ENCODE measurements around the gene SDF2.

SDF2 gene

GRCh38 chr17:28635506-28635905, 26.2 kb downstream of the SDF2 start:
- TF ChIP-seq CEBPB (IDR thresholded peaks at IDR 0.05), result no peak

- no peak for TF ChIP-seq NFIC (IDR thresholded peaks at IDR 0.05)
Observed at GRCh38 chr17:28634206-28634865, 27.4 kb downstream of the SDF2 start.

DNA sequence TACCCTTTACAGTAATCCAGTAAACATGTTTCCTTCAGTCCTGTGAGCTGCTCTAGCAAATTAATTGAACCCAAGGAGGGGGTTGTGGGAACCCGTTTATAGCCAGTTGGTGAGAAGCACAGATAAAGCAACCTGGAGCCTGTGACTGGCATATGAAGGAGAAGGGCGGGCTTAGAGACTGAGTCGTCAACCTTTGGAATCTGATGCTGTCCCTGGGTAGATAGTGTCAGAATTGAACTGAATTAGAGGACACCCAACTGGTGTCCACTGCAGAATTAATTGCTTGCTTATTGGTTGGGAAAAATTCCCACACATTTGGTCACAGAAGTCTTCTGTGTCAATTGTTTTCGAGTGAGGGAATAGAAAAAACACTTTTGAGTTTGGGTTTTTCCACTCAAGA, 34.9 kb downstream of the SDF2 start:
- no peak for TF ChIP-seq REST (IDR thresholded peaks at IDR 0.05; ENCODE audit: low read depth)
- no peak for TF ChIP-seq EP300 (IDR thresholded peaks at IDR 0.05; ENCODE audit: borderline replicate concordance)

GRCh38 chr17:28624148-28624547, 37.6 kb downstream of the SDF2 start:
- TF ChIP-seq FOXM1 (IDR thresholded peaks at IDR 0.05; ENCODE audit: borderline replicate concordance, low read depth) (no peak), TAF1 (IDR thresholded peaks at IDR 0.05; ENCODE audit: low read depth) (no peak), NFIC (IDR thresholded peaks at IDR 0.05) (no peak), REST (IDR thresholded peaks at IDR 0.05; ENCODE audit: low read depth) (no peak), YY1 (IDR thresholded peaks at IDR 0.05; ENCODE audit: low read depth) (no peak), RAD21 (IDR thresholded peaks at IDR 0.05; ENCODE audit: low read depth) (no peak), EP300 (IDR thresholded peaks at IDR 0.05; ENCODE audit: borderline replicate concordance) (no peak), USF1 (IDR thresholded peaks at IDR 0.05) (no peak), TEAD4 (IDR thresholded peaks at IDR 0.05) (no peak), ZBTB7A (IDR thresholded peaks at IDR 0.05; ENCODE audit: low read depth) (no peak), CEBPB (IDR thresholded peaks at IDR 0.05) (no peak), TCF12 (IDR thresholded peaks at IDR 0.05; ENCODE audit: low read depth) (no peak), EGR1 (IDR thresholded peaks at IDR 0.05) (no peak), CREB1 (IDR thresholded peaks at IDR 0.05; ENCODE audit: low read depth) (no peak)
- TF ChIP-seq, protein P1, sequence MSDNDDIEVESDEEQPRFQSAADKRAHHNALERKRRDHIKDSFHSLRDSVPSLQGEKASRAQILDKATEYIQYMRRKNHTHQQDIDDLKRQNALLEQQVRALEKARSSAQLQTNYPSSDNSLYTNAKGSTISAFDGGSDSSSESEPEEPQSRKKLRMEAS (IDR thresholded peaks at IDR 0.05), result no peak

DNA sequence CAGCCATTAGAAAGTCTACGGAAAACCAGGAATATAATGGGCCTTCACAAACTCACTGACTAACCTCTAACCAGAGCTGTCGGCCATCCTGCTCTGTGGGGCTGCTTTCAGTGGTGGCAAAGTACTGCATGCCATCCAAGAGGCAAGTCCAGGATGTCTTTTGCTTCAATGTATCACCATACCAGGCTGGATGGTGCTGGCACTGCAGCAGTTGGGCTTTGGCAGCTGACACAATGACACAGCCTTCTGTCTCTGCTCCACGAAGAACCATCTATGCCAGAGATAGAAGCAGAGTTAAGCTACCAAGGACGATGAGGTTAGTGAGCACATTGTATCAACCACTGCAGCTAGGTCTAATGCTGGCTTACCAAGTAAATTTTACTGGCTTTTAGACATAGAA, 38.0 kb downstream of the SDF2 start:
- TF ChIP-seq CEBPB (IDR thresholded peaks at IDR 0.05) (no peak), CREB1 (IDR thresholded peaks at IDR 0.05; ENCODE audit: low read depth) (no peak), TEAD4 (IDR thresholded peaks at IDR 0.05) (no peak), ZBTB7A (IDR thresholded peaks at IDR 0.05; ENCODE audit: low read depth) (no peak), EGR1 (IDR thresholded peaks at IDR 0.05) (no peak), NFIC (IDR thresholded peaks at IDR 0.05) (no peak), EP300 (IDR thresholded peaks at IDR 0.05; ENCODE audit: borderline replicate concordance) (no peak)
- TF ChIP-seq, protein P1 (IDR thresholded peaks at IDR 0.05), result no peak

DNA sequence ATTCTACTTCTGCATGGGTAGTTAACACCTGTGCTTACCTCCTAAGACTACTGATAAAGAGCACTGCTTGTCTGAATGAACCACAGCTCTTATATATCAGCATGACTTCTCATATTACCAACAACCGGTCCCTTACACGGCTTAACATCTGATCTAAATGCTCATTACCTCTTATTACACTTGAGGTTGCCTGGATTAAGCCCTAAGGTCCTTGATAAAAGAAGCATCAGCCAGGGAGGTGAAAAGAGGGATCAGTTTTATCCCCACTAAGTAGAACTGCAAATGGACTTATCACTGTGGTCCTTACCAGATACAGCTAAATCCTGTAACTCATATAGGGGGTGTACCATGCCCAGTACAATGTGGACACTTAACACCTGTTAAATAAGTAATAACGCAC, 39.5 kb downstream of the SDF2 start:
- TF ChIP-seq TCF12 (IDR thresholded peaks at IDR 0.05; ENCODE audit: low read depth) (no peak), CREB1 (IDR thresholded peaks at IDR 0.05; ENCODE audit: low read depth) (no peak), REST (IDR thresholded peaks at IDR 0.05; ENCODE audit: low read depth) (no peak)
- TF ChIP-seq, protein P1 (IDR thresholded peaks at IDR 0.05), result no peak

All from Ishikawa (cell line).